ENCODE results near the gene ARL5A. TPM values are rescaled to one million over a fixed set of nuclear protein-coding genes. Genes with fewer than 3 reads are reported as not detected.
"Not testable (repeated sequence)": the region's sequence is repeated elsewhere in the genome, so short reads cannot be mapped to it uniquely, and the experiment has no call there.

Gene ARL5A, protein sequence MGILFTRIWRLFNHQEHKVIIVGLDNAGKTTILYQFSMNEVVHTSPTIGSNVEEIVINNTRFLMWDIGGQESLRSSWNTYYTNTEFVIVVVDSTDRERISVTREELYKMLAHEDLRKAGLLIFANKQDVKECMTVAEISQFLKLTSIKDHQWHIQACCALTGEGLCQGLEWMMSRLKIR
- 10 to 100 TPM; 36.4 to 57.9 (median 44.1) TPM for polyA plus RNA-seq (ENCODE audit: insufficient read depth in 1 of 5, insufficient read length in 5 of 5, low replicate concordance in 1 of 5)
- long read RNA-seq, donor 1, full-length matches to known transcripts, result 44 of 64 reads
- long read RNA-seq, donor 1, partial matches to known transcripts, result 20 of 64 reads
- long read RNA-seq, donor 1, other reads (novel, unspliced or antisense), result 0 of 64 reads
- long read RNA-seq, donor 2, full-length matches to known transcripts, result 24 of 24 reads
- long read RNA-seq, donor 2, partial matches to known transcripts, result 0 of 24 reads
- long read RNA-seq, donor 2, other reads (novel, unspliced or antisense), result 0 of 24 reads
- long read RNA-seq, donor 3, full-length matches to known transcripts, result 19 of 19 reads
- long read RNA-seq, donor 3, partial matches to known transcripts, result 0 of 19 reads
- long read RNA-seq, donor 3, other reads (novel, unspliced or antisense), result 0 of 19 reads
- long read RNA-seq, donor 4, full-length matches to known transcripts, result 17 of 17 reads
- long read RNA-seq, donor 4, partial matches to known transcripts, result 0 of 17 reads
- long read RNA-seq, donor 4, other reads (novel, unspliced or antisense), result 0 of 17 reads
- long read RNA-seq, donor 5, full-length matches to known transcripts, result 47 of 54 reads
- long read RNA-seq, donor 5, partial matches to known transcripts, result 7 of 54 reads
- long read RNA-seq, donor 5, other reads (novel, unspliced or antisense), result 0 of 54 reads
- long read RNA-seq, donor 6, full-length matches to known transcripts, result 35 of 42 reads
- long read RNA-seq, donor 6, partial matches to known transcripts, result 7 of 42 reads
- long read RNA-seq, donor 6, other reads (novel, unspliced or antisense), result 0 of 42 reads
- long read RNA-seq, donor 7, full-length matches to known transcripts, result 40 of 70 reads
- long read RNA-seq, donor 7, partial matches to known transcripts, result 30 of 70 reads
- long read RNA-seq, donor 7, other reads (novel, unspliced or antisense), result 0 of 70 reads
- long read RNA-seq, donor 8, full-length matches to known transcripts, result 19 of 27 reads
- long read RNA-seq, donor 8, partial matches to known transcripts, result 8 of 27 reads
- long read RNA-seq, donor 8, other reads (novel, unspliced or antisense), result 0 of 27 reads

- DNase-seq, result peak; percentile 98
Observed at GRCh38 chr2:151828143-151828889, at the start of gene ARL5A. ARL5A (minus strand) TSS chr2:151828421; CDS start chr2:151828176, 245 bp downstream.

- not testable (repeated sequence) for DNase-seq
Observed at GRCh38 chr2:151875631-151876030, 47.4 kb upstream of the ARL5A start.

DNA sequence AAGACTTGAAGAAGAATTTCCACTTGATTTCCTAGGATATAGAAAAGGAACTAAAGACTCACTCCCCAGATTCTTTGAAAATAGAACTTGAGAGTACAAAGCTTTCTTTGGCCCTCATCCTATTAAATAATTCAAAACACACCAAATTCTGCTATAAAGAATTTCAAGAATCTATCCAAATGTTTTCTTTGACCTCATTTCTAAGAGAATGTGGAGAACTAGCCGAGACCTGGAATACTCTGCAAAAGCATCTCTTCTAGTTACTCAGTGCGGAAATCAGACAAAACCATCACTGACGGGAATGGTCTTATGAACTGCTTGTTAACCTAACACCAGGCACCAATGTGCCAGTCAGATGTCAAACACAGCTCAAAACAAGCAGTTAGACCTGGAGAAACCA lies 44.2 kb upstream of the ARL5A start:
- DNase-seq, result no peak

- DNase-seq, result no peak
Observed at GRCh38 chr2:151869291-151869690, 41.1 kb upstream of the ARL5A start.

DNA sequence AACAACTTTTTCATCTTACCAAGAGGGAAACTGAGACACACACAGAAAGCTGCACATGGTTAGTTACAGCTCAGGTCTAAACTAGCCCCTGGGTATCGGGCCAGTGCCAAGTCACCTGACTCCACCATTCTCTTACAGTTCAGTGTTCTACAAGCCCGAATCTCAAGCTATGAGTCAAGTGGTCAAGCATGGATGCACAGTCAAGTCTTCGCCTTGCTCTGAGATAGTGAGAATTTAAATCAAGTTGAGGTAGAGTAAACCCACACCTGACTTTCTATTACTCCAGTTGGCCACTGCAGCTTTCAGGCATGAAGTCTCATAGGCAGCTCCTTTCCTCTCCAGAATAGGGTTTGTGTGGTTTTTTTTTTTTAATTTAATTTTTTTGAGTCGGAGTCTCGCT lies 34.5 kb upstream of the ARL5A start:
- DNase-seq, result no peak

GRCh38 chr2:151861174-151861573 lies 33.0 kb upstream of the ARL5A start:
- DNase-seq, result no peak

DNA sequence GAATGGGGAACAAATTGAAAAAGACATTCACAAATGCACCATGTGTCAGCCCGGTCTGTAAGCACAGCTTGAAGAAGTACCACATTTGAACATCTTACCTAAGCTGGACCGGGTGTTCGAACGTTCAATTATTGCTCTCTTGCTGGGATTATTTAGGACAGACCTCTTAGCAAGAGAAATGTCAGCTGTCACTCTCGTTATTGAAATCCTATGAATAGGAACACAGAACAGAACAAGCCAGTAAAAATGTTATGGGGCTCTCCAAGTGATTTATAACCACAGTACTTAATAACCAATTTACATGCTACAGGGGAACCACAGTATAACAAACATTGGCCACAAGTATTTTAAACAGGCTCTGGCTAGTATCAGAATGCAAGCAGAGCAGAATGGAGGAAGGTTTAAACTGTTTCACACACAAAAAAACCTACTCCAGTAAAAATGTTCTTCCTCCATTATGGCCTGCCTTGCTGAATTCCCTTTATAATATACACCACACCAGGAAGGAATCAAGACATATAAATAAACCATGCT lies 32.5 kb upstream of the ARL5A start:
- no peak for DNase-seq

GRCh38 chr2:151860210-151860609 lies 32.0 kb upstream of the ARL5A start:
- no peak for DNase-seq

DNA sequence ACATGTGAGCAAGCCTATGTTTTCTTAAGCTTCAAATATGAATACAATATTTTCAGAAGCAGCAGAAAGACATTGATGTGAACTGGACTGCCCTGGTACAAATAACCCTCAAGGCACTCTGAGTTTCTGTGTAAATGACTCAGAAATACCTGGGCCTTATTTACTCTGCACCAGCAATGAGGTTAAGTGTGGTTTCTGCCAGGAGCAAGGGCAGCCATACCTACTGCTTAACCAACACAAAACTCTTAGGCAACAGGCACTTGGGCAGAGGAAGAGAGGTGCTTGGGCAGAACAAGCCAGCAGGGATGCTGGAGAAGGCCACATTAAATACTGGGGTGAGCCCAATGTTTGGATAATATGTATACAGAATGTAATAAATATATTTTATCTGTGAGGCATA lies 29.4 kb upstream of the ARL5A start:
- no peak for DNase-seq

DNA sequence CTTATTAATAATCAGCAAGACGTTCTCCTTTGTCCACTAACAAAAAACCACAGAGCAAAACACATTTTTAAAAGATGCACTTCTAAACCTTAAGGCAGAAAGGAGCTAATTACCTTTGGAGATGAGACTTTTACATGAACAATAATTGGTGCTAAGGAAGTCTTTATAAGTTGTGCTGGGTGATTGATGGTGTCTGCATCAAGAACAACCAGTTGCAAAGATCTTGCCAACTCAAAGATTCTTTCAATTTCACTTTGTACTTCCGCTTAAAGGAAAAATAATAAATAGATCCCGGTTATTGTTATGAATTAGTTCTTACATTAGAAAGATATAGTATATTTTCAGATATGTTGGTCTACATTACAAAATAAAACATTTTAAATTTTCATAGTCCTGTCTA lies 26.9 kb upstream of the ARL5A start:
- no peak for DNase-seq

DNA sequence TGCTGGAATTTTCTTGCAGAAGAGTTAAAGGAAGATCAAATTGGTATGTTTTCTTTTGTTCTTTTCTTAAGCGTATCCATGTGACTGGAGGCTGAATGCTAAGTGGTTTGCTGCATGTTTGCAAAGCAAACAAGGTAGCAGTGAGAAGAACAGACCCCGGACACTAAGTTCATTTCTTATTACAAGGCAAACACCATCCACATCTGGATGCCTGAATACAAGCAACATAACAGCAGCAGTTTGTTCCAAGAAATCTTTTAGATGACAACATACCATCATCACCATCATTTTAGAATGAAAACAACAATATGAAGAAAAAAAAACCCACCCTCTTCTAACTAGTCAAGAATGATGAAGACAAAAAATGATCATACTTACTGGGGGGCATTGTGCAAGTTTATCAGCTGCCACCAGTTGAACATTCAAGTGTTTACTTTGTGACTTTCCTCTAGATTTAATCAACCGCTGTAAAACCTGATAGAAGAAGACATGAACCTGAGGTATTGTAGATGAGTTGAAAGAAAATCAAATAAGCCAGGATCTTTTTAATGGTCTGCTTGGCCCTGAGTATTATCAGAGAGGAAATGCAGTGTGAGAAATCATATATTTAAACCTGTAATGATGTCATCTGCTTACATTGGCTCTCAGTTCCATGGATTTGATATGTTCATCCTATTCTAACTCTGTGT lies 25.0 kb upstream of the ARL5A start:
- no peak for DNase-seq

GRCh38 chr2:151852260-151853069 lies 24.2 kb upstream of the ARL5A start:
- no peak for DNase-seq

DNA sequence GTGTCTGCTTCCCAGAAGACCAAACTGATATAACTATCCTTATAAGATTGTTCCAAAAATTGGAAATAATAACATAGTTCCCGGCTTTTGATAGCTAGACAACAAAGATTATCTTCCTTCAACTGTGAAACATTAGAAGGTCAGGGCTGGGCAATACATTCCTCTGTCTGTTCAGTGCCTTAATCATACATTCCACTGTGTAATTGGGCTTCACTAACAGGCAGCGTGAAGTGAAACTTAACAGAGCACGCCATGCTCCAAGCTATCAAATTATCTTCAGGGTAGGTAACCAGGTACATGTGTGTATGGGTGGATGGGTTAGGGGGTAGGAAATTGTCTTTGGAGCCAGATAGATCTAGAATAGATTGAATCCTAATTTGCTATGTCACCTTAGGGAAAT lies 23.5 kb upstream of the ARL5A start:
- no peak for DNase-seq

GRCh38 chr2:151849413-151850010 lies 21.3 kb upstream of the ARL5A start:
- no peak for DNase-seq

DNA sequence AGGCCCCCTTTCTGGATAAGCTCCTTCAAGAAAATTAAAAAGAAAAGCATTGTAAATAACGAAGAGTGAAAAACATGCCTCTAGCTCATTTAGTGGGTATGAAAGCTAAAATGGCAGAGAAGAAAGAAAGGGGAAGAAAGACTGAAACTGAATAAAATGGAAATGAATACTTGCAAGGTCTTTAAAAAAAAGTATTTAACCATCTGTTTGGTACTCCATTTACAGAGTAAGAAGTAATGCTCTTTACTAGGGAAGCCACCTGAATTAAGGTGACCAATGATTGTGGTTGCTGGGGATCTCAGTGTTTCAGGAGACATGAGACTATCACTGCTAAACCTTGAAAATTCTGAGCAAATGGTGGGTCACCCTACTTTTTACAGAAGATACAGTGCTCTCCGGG lies 17.7 kb upstream of the ARL5A start:
- no peak for DNase-seq

DNA sequence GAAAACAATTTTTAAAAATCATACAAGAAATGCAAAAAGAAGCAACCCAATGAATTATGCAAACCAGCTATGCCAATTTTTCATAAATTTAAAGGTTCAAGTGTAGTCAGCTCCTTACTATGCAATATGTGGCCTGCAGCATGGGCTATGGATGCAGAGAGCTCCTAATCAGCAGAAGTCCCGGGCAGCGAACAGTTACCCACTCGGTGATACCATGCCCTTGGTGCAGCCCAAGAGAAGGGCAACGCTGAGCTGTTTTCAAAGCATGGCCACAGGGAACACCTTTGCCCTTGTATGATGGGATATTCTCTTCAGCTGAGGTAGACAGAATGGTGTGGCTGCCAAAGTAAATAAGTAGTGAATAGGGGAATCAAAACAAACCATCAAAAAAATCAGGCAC lies 17.3 kb upstream of the ARL5A start:
- DNase-seq, result no peak

GRCh38 chr2:151844211-151844896 lies 16.1 kb upstream of the ARL5A start:
- DNase-seq, result no peak

DNA sequence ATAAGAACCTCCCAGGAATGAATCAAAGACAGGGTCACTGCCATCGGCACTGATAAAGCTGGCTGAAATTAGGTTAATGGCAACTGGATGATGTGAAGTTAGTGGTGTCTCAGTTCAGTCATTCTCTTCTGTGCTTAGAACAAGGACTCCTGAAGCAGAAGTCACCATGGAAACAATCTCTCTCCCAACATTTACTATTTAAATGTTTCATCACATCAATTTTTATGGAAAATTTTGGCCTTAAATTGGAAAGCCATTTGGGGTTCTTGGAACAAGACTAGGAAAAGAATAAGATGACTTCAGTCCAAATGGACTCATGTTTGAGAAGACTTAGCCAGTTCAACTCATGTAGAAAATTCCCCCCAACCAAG lies 15.5 kb upstream of the ARL5A start:
- no peak for DNase-seq

Measured in right lung (tissue), 10 donors.